CD4-positive, CD25-positive, alpha-beta regulatory T cell (primary cell): ENCODE measurements around the gene SMDT1. TPM values are rescaled to one million over a fixed set of nuclear protein-coding genes. Genes with fewer than 3 reads are reported as not detected.

ENCODE experiments used
- ATAC-seq, 2 donors: fragments of 150-1000 bp; cut with Tn5 transposase; one replicate each; pipeline ENCODE4 v1.10.0; 2021; ENCODE audit warnings: low read depth in 2 of 2, moderate number of reproducible peaks in 2 of 2, moderate library complexity in 1 of 2
- DNase-seq, 3 donors: peaks; one replicate each; pipeline versions ENCODE4 v3.0.0 to v3.0.0-alpha.2; 2012 to 2022; ENCODE audit warnings: mixed read lengths in 1 of 3
- H3K27ac ChIP-seq: one replicate; pipeline ENCODE4 v1.7.0; 2013; ENCODE audit warnings: mild to moderate bottlenecking, low read length; ENCODE audit not compliant: insufficient read depth, poor library complexity, severe bottlenecking
- H3K27me3 ChIP-seq: one replicate; pipeline ENCODE4 v1.7.0; 2013; ENCODE audit warnings: low read length; ENCODE audit not compliant: control insufficient read depth, insufficient read depth
- H3K36me3 ChIP-seq: one replicate; pipeline ENCODE4 v1.7.0; 2013; ENCODE audit warnings: mild to moderate bottlenecking, low read length, moderate library complexity; ENCODE audit not compliant: control insufficient read depth, insufficient read depth
- H3K4me1 ChIP-seq: 2 replicates; pipeline ENCODE4 v1.7.0; 2013; ENCODE audit warnings: mild to moderate bottlenecking, low read length; ENCODE audit not compliant: insufficient read depth, control insufficient read depth, poor library complexity, severe bottlenecking
- H3K4me3 ChIP-seq: one replicate; pipeline ENCODE4 v1.7.0; 2013; ENCODE audit warnings: low read depth, mild to moderate bottlenecking, low read length, moderate library complexity
- H3K9me3 ChIP-seq, 2 experiments: 1 replicate in 1 of 2; 2 replicates in 1 of 2; pipeline ENCODE4 v1.7.0; 2013; ENCODE audit warnings: low read length in 2 of 2, mild to moderate bottlenecking in 1 of 2, moderate library complexity in 1 of 2; ENCODE audit not compliant: control insufficient read depth in 2 of 2
- H3K27ac Mint-ChIP-seq, 3 donors: one replicate each; pipeline ENCODE4 v1.8.0; 2020 to 2022; ENCODE audit warnings: mild to moderate bottlenecking in 3 of 3, mixed read lengths in 3 of 3, moderate library complexity in 2 of 3
- H3K27me3 Mint-ChIP-seq: one replicate; pipeline ENCODE4 v1.8.0; 2022; ENCODE audit warnings: mild to moderate bottlenecking, mixed read lengths
- H3K36me3 Mint-ChIP-seq: one replicate; pipeline ENCODE4 v1.8.0; 2020; ENCODE audit warnings: mixed read lengths
- H3K4me1 Mint-ChIP-seq, 4 donors: one replicate each; pipeline ENCODE4 v1.8.0; 2020 to 2022; ENCODE audit warnings: mixed read lengths in 4 of 4, mild to moderate bottlenecking in 1 of 4
- H3K4me3 Mint-ChIP-seq, 4 donors: one replicate each; pipeline ENCODE4 v1.8.0; 2020 to 2022; ENCODE audit warnings: mild to moderate bottlenecking in 4 of 4, mixed read lengths in 4 of 4, moderate library complexity in 3 of 4
- H3K9me3 Mint-ChIP-seq, 7 donors: one replicate each; pipeline ENCODE4 v1.8.0; 2020 to 2022; ENCODE audit warnings: mixed read lengths in 7 of 7, mild to moderate bottlenecking in 3 of 7, moderate library complexity in 2 of 7
- polyA plus RNA-seq, 4 donors: library from polyadenylated mRNA; unstranded; fragments of 300-500 nt; fragmentation: Illumina TruSeq; gene quantifications; one replicate each; pipeline ENCODE4 v1.2.3, GENCODE V29; 2021
- total RNA-seq: library from RNA; stranded (reverse); gene quantifications from one replicate; pipeline ENCODE4 v1.2.3, GENCODE V29; 2022

Gene SMDT1
- total and polyA plus RNA-seq, 5 donors from 2014 or later, result 77.0 to 263 (median 139) TPM

DNA sequence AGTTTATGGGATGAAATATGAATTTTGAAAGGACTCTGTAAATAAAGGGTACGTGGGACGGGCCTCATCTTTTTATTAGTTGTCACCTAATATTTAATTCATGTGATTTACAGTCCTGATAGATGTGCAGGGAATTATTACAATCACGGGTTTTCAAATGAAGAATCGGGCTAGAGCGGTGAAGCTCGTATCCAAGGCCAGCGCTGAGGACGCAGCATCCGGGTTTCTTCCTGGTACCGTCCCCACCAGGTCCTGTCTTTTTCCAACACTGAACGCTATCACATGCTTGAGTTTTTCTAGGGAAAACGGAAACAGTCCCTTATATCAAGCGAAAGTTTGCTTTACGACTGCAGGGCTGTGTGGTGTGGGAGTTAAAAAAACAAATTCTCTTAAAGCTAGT is 787 bp downstream of the SMDT1 start:
- ATAC-seq, result no peak
- no peaks in the 10 kb centered on the region for H3K27me3 ChIP-seq
- H3K4me3 Mint-ChIP-seq, result peak overlapping the region; percentile 90 to 97 (median 94)
- peaks cover 6 to 53% (median 25%) of the 10 kb centered on the region in 4 donors for H3K4me1 Mint-ChIP-seq
- H3K4me1 ChIP-seq, result peaks cover 26% of the 10 kb centered on the region
- no peaks in the 10 kb centered on the region for H3K9me3 ChIP-seq
- peak overlapping the region; percentile 99 for H3K4me3 ChIP-seq
- H3K9me3 Mint-ChIP-seq, result no peaks in the 10 kb centered on the region
- peaks cover 26% of the 10 kb centered on the region for H3K36me3 Mint-ChIP-seq
- H3K36me3 ChIP-seq, result peaks cover 27% of the 10 kb centered on the region
- H3K27ac ChIP-seq, result peak overlapping the region; percentile 98
- H3K27me3 Mint-ChIP-seq, result peaks cover 7% of the 10 kb centered on the region
- peak overlapping the region; percentile 98 to 99 (median 99) for H3K27ac Mint-ChIP-seq
- peak in 1 of 3 donors; percentile 42 for DNase-seq

DNA sequence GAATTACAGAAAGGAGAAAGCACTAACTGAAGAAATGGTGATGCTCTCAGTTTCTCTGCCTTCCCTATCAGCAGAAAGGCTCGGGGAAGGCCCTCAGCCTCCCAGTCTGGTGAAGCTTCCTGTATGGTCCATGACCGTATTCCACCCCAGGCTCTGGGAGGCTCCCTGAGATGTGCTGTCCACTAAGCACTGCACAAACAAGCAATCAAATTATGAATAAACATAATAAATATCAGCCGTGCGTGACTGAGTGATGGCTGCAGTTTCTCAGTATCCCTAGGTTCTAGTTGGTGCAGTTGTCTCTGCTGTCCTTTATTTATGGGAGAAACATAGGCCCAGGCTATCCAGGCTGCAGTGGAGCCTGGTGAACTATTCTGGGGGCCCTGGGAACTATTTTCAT is 3.6 kb downstream of the SMDT1 start:
- peaks cover 6 to 66% (median 32%) of the 10 kb centered on the region in 4 donors for H3K4me1 Mint-ChIP-seq
- H3K36me3 ChIP-seq, result peaks cover 46% of the 10 kb centered on the region

DNA sequence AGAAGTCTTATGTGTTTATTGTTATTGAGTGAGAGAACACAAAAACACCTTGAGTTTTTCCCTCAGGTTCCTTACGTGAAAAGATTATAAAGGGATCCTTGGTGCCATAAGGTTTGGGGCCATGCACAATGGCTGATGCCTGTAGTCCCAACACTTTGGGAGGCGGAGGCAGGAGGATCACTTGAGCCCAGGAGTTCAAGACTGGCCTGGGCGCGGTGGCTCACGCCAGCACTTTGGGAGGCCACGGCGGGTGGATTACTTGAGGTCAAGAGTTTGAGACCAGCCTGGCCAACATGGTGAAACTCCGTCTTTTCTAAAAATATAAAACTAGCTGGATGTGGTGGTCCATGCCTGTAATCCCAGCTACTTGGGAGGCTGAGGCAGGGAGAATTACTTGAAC is 5.4 kb downstream of the SMDT1 start:
- ATAC-seq (no peak), DNase-seq (no peak)
- Histone ChIP-seq H3K36me3 (peaks cover 46% of the 10 kb centered on the region), H3K27me3 (no peaks in the 10 kb centered on the region), H3K9me3 (no peaks in the 10 kb centered on the region), H3K4me3 (no peak overlapping the region), H3K4me1 (peaks cover 26% of the 10 kb centered on the region), H3K27ac (no peak overlapping the region)
- Mint-ChIP-seq H3K27me3 (peaks cover 4% of the 10 kb centered on the region), H3K4me1 (peaks cover 16 to 65% (median 35%) of the 10 kb centered on the region in 4 donors), H3K4me3 (peak overlapping the region in 1 of 4 donors; percentile 95), H3K27ac (peak overlapping the region in 1 of 3 donors; percentile 9), H3K9me3 (no peaks in the 10 kb centered on the region), H3K36me3 (peaks cover 43% of the 10 kb centered on the region)

More for the DNA sequence above, 3.6 kb downstream of the SMDT1 start:
- Histone ChIP-seq H3K4me3 (no peak overlapping the region), H3K9me3 (no peaks in the 10 kb centered on the region), H3K4me1 (peaks cover 27% of the 10 kb centered on the region), H3K27me3 (no peaks in the 10 kb centered on the region), H3K27ac (no peak overlapping the region)
- H3K4me3 Mint-ChIP-seq, result peak overlapping the region in 1 of 4 donors; percentile 95
- no peak for DNase-seq
- no peak overlapping the region for H3K27ac Mint-ChIP-seq
- no peaks in the 10 kb centered on the region for H3K9me3 Mint-ChIP-seq
- peaks cover 7% of the 10 kb centered on the region for H3K27me3 Mint-ChIP-seq
- no peak for ATAC-seq
- H3K36me3 Mint-ChIP-seq, result peaks cover 37% of the 10 kb centered on the region

DNA sequence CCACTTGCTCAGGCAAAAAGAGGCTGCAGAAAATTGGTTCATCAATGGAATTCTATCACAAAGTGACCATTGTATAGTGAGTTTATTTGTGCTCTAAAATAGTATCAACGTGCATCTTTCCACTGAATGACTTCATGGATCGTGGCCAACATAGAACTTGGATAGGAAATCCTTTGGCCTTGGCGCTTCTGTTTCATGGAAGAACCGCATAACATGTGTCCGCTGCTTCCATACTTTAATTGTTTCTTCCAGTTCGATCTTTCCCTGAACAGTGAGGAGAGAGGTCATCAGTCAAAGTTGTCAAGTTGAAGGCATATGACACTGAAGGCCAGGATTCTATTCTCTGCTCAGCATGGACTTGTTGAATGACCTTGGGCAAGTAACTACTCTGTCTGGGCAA is 6.6 kb downstream of the SMDT1 start:
- no peak overlapping the region for H3K4me3 ChIP-seq
- Mint-ChIP-seq H3K4me1 (peaks cover 15 to 63% (median 33%) of the 10 kb centered on the region in 4 donors), H3K36me3 (peaks cover 40% of the 10 kb centered on the region), H3K4me3 (peak overlapping the region in 1 of 4 donors; percentile 60), H3K27ac (peak overlapping the region in 1 of 3 donors; percentile 32), H3K9me3 (no peaks in the 10 kb centered on the region), H3K27me3 (no peaks in the 10 kb centered on the region)
- DNase-seq (no peak), ATAC-seq (no peak)
- H3K27ac ChIP-seq, result no peak overlapping the region
- peaks cover 46% of the 10 kb centered on the region for H3K36me3 ChIP-seq
- H3K9me3 ChIP-seq, result no peaks in the 10 kb centered on the region
- H3K27me3 ChIP-seq, result no peaks in the 10 kb centered on the region
- peaks cover 18% of the 10 kb centered on the region for H3K4me1 ChIP-seq

DNA sequence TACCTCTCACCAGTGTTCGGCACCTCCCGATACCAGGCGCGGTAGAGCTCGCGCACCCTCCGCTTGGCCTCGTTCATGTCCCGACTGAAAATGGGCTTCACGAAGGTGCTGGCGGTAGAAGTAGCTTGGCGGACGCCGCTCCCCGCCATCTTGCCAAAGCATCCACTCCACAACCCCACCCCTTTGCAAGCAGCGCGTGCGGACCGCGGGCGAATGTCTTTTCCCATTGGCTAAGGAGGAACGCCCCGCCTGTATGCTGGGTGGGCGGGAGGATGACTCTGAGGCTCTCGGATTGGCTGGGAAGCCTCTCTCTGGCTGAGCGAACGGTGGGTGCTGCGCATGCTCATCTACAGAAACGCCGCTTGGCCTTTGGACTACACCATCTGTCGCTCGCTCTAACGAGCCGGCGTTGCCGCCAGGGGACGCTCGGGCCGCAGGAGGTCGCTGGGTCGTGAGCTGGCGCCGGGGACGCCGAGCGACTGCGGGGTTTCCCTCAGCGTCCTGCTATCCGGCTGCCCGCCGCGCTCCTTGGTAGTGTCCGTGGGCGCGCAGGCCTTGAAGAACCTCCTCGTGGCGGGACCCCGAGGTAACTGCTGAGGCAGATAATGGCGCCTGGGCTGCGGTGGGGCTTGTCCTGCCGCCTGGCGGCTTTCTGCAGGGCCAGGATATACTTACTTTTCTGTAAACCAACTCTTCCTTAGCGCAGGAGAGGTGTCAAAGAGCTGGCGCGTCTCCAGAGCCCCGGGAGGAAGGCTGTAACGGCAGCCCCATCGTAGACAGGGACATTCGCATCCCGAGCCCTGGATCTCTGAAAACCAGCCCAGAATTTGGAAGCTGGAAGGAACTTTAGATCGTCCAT is 11.3 kb downstream of the SMDT1 start, which contains the start of gene NDUFA6:
NDUFA6 (minus strand) TSS at position 177 of the 859 bp plus-strand sequence; CDS start at position 149, 28 bp downstream.
- H3K4me1 Mint-ChIP-seq, result peaks cover 15 to 52% (median 23%) of the 10 kb centered on the region in 4 donors
- DNase-seq, result peak; percentile 98 to 99 (median 99)

DNA sequence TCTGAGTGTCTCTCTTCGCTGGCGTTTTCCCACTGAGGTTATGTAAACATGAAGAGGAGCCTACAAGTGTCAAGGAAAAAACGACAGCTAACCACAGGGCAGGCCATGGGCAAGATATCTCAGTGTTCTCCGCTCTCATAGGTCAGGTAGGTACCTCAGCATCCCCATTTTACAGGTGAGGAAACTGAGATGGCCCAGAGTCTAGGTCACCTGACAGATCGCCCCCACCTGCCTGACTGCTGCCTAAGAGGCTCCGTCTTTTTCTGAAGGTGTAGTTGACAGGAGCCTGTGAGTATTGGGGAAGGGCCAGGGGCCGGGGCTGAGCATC is 11.9 kb downstream of the SMDT1 start:
- no peaks in the 10 kb centered on the region for H3K27me3 ChIP-seq
- Mint-ChIP-seq H3K27me3 (no peaks in the 10 kb centered on the region), H3K9me3 (no peaks in the 10 kb centered on the region), H3K4me3 (peak overlapping the region; percentile 98 to 99 (median 99)), H3K36me3 (peaks cover 19% of the 10 kb centered on the region), H3K27ac (peak overlapping the region; percentile 95 to 100 (median 99)), H3K4me1 (peaks cover 15 to 46% (median 21%) of the 10 kb centered on the region in 4 donors)
- peak overlapping the region; percentile 98 for H3K27ac ChIP-seq
- peaks cover 27% of the 10 kb centered on the region for H3K4me1 ChIP-seq
- H3K36me3 ChIP-seq, result peaks cover 9% of the 10 kb centered on the region
- peak overlapping the region; percentile 87 for H3K4me3 ChIP-seq
- DNase-seq, result peak in 1 of 3 donors; percentile 33
- no peaks in the 10 kb centered on the region for H3K9me3 ChIP-seq
- ATAC-seq, result no peak

More for the DNA sequence above, 11.3 kb downstream of the SMDT1 start, which contains the start of gene NDUFA6:
- no peaks in the 10 kb centered on the region for H3K27me3 Mint-ChIP-seq
- H3K27ac Mint-ChIP-seq, result peak within 1 kb of the TSS; percentile 95 to 100 (median 99)
- peak within 1 kb of the TSS; percentile 98 to 99 (median 99) for H3K4me3 Mint-ChIP-seq
- H3K27me3 ChIP-seq, result no peaks in the 10 kb centered on the region
- H3K9me3 ChIP-seq, result no peaks in the 10 kb centered on the region
- peaks cover 27% of the 10 kb centered on the region for H3K4me1 ChIP-seq
- no peaks in the 10 kb centered on the region for H3K9me3 Mint-ChIP-seq
- H3K36me3 Mint-ChIP-seq, result peaks cover 21% of the 10 kb centered on the region
- peak; percentile 90 to 93 for ATAC-seq
- H3K27ac ChIP-seq, result peak within 1 kb of the TSS; percentile 98
- H3K4me3 ChIP-seq, result peak within 1 kb of the TSS; percentile 87
- peaks cover 15% of the 10 kb centered on the region for H3K36me3 ChIP-seq

DNA sequence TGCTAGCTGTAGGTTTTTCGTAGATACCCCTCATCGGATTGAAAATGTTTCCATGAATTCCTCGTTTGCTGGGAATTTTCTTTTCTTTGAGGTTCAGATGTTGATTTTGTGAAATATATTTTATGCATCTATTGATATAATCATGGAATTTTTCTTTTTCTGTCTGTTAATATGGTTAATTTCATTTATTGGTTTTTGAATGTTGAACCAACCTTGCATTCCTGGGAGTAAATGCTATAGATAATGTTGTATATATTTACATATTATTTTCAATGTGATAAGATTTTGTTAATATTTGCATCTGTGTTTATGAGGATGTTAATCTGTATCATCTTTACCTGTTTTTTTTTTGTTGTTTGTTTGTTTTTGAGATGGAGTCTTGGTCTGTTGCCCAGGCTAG is 21.7 kb downstream of the SMDT1 start:
- no peak for ATAC-seq
- H3K4me1 Mint-ChIP-seq, result peaks cover 0 to 5% (median 0%) of the 10 kb centered on the region in 4 donors
- Histone ChIP-seq H3K27ac (no peak overlapping the region), H3K9me3 (peaks cover 31 to 47% of the 10 kb centered on the region in 2 experiments), H3K27me3 (no peaks in the 10 kb centered on the region), H3K4me3 (no peak overlapping the region), H3K36me3 (peaks cover 2% of the 10 kb centered on the region), H3K4me1 (no peaks in the 10 kb centered on the region)
- no peaks in the 10 kb centered on the region for H3K27me3 Mint-ChIP-seq
- peaks cover 19% of the 10 kb centered on the region for H3K36me3 Mint-ChIP-seq
- DNase-seq, result no peak
- no peak overlapping the region for H3K4me3 Mint-ChIP-seq
- H3K27ac Mint-ChIP-seq, result no peak overlapping the region
- peaks cover 0 to 40% (median 3%) of the 10 kb centered on the region in 7 donors for H3K9me3 Mint-ChIP-seq
